Measurements from ENCODE around the gene SYNGR4.

DNA sequence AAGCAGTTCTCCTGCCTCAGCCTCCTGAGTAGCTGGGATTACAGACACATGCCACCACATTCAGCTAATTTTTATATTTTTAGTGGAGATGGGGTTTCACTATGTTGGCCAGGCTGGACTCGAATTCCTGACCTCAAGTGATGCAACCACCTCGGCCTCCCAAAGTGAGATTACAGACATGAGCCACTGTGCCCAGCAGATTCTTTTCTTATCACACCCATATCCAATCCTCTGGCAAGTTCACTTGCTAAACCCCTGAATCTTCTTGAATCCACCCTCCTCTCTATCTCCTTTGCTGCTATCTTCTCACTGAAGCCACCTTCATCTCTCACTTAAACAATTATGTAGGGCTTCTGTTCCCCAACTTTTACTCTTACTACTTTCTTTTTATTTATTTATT lies 18.0 kb upstream of the SYNGR4 start:
- TF ChIP-seq, protein P1, sequence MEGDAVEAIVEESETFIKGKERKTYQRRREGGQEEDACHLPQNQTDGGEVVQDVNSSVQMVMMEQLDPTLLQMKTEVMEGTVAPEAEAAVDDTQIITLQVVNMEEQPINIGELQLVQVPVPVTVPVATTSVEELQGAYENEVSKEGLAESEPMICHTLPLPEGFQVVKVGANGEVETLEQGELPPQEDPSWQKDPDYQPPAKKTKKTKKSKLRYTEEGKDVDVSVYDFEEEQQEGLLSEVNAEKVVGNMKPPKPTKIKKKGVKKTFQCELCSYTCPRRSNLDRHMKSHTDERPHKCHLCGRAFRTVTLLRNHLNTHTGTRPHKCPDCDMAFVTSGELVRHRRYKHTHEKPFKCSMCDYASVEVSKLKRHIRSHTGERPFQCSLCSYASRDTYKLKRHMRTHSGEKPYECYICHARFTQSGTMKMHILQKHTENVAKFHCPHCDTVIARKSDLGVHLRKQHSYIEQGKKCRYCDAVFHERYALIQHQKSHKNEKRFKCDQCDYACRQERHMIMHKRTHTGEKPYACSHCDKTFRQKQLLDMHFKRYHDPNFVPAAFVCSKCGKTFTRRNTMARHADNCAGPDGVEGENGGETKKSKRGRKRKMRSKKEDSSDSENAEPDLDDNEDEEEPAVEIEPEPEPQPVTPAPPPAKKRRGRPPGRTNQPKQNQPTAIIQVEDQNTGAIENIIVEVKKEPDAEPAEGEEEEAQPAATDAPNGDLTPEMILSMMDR (IDR thresholded peaks at IDR 0.05): no peak
- no peak for TF ChIP-seq ZFX (IDR thresholded peaks at IDR 0.05; ENCODE audit: borderline replicate concordance)
